HEK293 (cell line): ENCODE data around the gene AQP10.

Source experiments
- YY1 ChIP-seq: fragments of 450-650 bp; formaldehyde crosslinking; IDR thresholded peaks from 2 replicates; pipeline ENCODE4 v1.5.1; 2018; ENCODE audit warnings: missing biosample characterization, missing genetic modification characterization
- ZNF132 ChIP-seq: fragments of 450-650 bp; formaldehyde crosslinking; IDR thresholded peaks from 2 replicates; pipeline ENCODE4 v1.5.1; 2017; ENCODE audit warnings: missing biosample characterization, missing genetic modification characterization, borderline replicate concordance
- ZNF175 ChIP-seq: fragments of 450-650 bp; formaldehyde crosslinking; IDR thresholded peaks from 2 replicates; pipeline ENCODE4 v1.5.1; 2016; ENCODE audit warnings: missing biosample characterization, missing genetic modification characterization
- ZNF596 ChIP-seq: fragments of 450-650 bp; IDR thresholded peaks from 2 replicates; pipeline ENCODE4 v1.5.0; 2018; ENCODE audit warnings: missing biosample characterization, mild to moderate bottlenecking, missing genetic modification characterization, moderate library complexity
- TF ChIP-seq, protein P1 (sequence below): fragments of 450-650 bp; formaldehyde crosslinking; IDR thresholded peaks from 2 replicates; pipeline ENCODE4 v1.5.1; 2016; ENCODE audit warnings: missing biosample characterization, missing genetic modification characterization
- TF ChIP-seq, protein P2 (sequence below): fragments of 450-650 bp; formaldehyde crosslinking; IDR thresholded peaks from 2 replicates; pipeline ENCODE4 v1.5.1; 2016; ENCODE audit warnings: missing biosample characterization, missing genetic modification characterization
- TF ChIP-seq, protein P3 (sequence below): sonication (generic); formaldehyde crosslinking; IDR thresholded peaks from 2 replicates; pipeline ENCODE4 v1.8.1; 2022; ENCODE audit warnings: mild to moderate bottlenecking, moderate library complexity, missing genetic modification reagents

DNA sequence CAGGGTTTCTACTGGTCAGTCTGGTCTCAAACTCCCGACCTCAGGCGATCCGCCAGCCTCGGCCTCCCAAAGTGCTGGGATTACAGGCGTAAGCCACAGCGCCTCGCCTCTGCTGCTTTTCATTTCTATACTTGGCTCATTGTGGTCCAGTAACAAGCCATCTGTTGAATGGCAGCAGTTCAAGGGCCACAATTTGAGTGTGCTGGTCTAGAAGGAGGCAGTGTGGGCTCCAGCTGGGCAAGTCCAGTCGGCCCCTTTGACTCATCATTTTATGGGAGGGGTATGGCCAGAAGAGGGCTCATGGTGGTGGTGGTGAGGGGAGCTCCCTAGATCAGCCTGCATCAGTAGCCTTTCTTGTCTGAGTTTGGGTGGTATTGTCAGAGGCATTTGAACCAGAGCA, 37.6 kb downstream of the AQP10 start:
- TF ChIP-seq, protein P1, sequence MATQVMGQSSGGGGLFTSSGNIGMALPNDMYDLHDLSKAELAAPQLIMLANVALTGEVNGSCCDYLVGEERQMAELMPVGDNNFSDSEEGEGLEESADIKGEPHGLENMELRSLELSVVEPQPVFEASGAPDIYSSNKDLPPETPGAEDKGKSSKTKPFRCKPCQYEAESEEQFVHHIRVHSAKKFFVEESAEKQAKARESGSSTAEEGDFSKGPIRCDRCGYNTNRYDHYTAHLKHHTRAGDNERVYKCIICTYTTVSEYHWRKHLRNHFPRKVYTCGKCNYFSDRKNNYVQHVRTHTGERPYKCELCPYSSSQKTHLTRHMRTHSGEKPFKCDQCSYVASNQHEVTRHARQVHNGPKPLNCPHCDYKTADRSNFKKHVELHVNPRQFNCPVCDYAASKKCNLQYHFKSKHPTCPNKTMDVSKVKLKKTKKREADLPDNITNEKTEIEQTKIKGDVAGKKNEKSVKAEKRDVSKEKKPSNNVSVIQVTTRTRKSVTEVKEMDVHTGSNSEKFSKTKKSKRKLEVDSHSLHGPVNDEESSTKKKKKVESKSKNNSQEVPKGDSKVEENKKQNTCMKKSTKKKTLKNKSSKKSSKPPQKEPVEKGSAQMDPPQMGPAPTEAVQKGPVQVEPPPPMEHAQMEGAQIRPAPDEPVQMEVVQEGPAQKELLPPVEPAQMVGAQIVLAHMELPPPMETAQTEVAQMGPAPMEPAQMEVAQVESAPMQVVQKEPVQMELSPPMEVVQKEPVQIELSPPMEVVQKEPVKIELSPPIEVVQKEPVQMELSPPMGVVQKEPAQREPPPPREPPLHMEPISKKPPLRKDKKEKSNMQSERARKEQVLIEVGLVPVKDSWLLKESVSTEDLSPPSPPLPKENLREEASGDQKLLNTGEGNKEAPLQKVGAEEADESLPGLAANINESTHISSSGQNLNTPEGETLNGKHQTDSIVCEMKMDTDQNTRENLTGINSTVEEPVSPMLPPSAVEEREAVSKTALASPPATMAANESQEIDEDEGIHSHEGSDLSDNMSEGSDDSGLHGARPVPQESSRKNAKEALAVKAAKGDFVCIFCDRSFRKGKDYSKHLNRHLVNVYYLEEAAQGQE (tag by site-specific recombination): no peak
- TF ChIP-seq ZNF132 (tag by site-specific recombination) (no peak), YY1 (tag by site-specific recombination) (no peak), ZNF175 (tag by site-specific recombination) (no peak), ZNF596 (tag by site-specific recombination) (no peak)
- TF ChIP-seq, protein P2, sequence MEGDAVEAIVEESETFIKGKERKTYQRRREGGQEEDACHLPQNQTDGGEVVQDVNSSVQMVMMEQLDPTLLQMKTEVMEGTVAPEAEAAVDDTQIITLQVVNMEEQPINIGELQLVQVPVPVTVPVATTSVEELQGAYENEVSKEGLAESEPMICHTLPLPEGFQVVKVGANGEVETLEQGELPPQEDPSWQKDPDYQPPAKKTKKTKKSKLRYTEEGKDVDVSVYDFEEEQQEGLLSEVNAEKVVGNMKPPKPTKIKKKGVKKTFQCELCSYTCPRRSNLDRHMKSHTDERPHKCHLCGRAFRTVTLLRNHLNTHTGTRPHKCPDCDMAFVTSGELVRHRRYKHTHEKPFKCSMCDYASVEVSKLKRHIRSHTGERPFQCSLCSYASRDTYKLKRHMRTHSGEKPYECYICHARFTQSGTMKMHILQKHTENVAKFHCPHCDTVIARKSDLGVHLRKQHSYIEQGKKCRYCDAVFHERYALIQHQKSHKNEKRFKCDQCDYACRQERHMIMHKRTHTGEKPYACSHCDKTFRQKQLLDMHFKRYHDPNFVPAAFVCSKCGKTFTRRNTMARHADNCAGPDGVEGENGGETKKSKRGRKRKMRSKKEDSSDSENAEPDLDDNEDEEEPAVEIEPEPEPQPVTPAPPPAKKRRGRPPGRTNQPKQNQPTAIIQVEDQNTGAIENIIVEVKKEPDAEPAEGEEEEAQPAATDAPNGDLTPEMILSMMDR (tag by site-specific recombination): no peak
- TF ChIP-seq, protein P3, sequence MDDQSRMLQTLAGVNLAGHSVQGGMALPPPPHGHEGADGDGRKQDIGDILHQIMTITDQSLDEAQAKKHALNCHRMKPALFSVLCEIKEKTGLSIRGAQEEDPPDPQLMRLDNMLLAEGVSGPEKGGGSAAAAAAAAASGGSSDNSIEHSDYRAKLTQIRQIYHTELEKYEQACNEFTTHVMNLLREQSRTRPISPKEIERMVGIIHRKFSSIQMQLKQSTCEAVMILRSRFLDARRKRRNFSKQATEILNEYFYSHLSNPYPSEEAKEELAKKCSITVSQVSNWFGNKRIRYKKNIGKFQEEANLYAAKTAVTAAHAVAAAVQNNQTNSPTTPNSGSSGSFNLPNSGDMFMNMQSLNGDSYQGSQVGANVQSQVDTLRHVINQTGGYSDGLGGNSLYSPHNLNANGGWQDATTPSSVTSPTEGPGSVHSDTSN: no peak
